ENCODE data around the gene LIMS3.
"Not testable (repeated sequence)": the region's sequence is repeated elsewhere in the genome, so short reads cannot be mapped to it uniquely, and the experiment has no call there.

LIMS3 gene

DNA sequence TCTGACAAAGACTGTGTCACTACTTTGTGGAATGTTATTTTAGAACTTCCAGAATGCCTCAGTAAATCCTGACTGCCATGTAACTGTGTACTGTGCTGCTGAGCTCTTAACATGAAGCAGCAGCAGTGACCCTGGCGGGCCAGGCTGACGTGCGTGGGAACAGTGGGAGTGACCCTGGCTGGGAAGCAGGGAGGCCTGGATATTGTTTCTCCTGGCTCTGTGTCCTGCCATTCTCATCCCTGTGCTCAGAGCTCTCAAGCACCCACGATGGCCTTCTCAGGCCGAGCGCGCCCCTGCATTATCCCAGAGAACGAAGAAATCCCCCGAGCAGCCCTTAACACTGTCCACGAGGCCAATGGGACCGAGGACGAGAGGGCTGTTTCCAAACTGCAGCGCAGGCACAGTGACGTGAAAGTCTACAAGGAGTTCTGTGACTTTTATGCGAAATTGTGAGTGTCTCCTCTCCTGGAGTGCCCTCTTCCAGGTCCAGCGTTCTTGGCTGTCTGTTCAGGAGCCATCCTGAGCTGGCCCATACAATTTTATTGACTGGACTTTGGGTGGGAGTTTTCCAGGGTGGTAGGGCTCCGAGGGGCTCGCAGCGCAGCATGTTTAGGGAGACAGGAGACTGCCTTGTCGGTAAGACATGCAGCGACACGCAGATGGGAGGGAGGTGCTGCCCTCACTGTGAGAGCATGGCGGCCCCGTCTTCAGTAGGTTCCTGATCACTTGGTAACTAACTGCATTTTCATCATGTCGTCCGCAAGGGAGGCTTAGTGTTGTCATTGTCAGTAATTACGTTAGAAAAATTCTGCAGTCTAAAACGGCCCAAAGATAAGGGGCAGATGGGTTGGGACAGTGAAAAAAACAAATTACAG is at the start of gene LIMS3:
LIMS3 (plus strand) TSS at position 227 of the 875 bp plus-strand sequence; CDS start at position 268, 41 bp downstream.
- not testable (repeated sequence) for H3K4me3 Mint-ChIP-seq, H3K9me3 Mint-ChIP-seq, H3K27me3 Mint-ChIP-seq, H3K36me3 Mint-ChIP-seq, H3K27ac Mint-ChIP-seq, H3K4me1 Mint-ChIP-seq

DNA sequence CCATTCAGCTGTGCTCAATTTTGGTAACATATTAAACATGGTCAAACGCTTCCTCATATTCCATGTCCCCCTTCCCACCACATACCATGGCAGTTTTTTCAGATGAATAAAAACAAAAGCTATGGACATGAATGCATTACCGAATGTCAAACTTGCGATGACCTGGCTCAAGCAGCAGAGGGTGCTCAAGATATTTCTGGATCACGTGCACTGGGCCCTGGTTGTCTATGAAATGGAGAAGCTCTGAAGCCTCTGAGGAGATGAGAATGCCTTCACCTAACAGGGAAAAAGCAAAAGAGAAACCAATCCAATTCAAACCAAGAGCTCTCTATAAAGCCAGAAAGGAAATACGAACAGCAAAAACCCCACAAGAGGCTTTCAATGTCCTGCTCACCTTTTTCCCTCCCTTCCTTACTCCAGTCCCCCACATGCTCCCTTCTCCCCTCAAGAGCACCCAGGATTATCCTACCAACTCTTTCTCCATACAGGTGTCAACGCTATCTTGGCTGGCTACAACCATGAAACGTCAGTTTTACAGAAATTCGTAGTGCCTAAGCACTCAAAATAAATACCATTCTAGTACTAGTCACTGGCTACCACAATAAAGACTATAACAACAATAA is 27.2 kb upstream of the LIMS3 start:
- not testable (repeated sequence) for H3K4me1 Mint-ChIP-seq, H3K9me3 Mint-ChIP-seq, H3K36me3 Mint-ChIP-seq, H3K4me3 Mint-ChIP-seq, H3K27me3 Mint-ChIP-seq, H3K27ac Mint-ChIP-seq

GRCh38 chr2:109876625-109877024 is 21.9 kb upstream of the LIMS3 start:
- H3K4me1 Mint-ChIP-seq, H3K36me3 Mint-ChIP-seq, H3K4me3 Mint-ChIP-seq, H3K27me3 Mint-ChIP-seq, H3K27ac Mint-ChIP-seq, H3K9me3 Mint-ChIP-seq: not testable (repeated sequence)

- H3K36me3 Mint-ChIP-seq, H3K4me1 Mint-ChIP-seq, H3K27me3 Mint-ChIP-seq, H3K9me3 Mint-ChIP-seq, H3K4me3 Mint-ChIP-seq, H3K27ac Mint-ChIP-seq: not testable (repeated sequence)
Observed at GRCh38 chr2:109882112-109882511, 16.4 kb upstream of the LIMS3 start.

GRCh38 chr2:109888414-109888813 is 10.1 kb upstream of the LIMS3 start:
- not testable (repeated sequence) for H3K27me3 Mint-ChIP-seq, H3K4me1 Mint-ChIP-seq, H3K9me3 Mint-ChIP-seq, H3K27ac Mint-ChIP-seq, H3K36me3 Mint-ChIP-seq, H3K4me3 Mint-ChIP-seq

GRCh38 chr2:109889909-109890308 is 8.6 kb upstream of the LIMS3 start:
- not testable (repeated sequence) for H3K27me3 Mint-ChIP-seq, H3K36me3 Mint-ChIP-seq, H3K27ac Mint-ChIP-seq, H3K4me3 Mint-ChIP-seq, H3K4me1 Mint-ChIP-seq, H3K9me3 Mint-ChIP-seq

DNA sequence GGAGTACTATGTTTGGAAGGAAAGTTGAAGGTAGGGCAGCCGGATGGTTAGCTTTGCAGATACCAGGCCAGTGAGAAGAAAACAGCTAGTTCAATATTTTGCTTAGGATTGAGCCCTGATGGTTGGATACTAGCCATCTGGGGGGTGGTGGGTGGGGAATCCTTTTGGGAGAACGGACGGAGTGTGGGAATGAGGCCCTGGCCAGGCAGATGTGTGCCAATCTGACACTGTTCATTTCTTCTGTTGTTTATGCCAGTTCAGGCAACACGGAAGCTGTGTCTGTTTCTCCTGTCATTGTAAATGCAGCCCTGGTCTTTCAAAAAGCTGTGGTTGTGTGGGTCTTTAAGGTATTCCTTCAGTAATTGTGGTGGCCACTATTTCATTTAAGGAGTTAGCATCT is 7.5 kb upstream of the LIMS3 start:
- H3K36me3 Mint-ChIP-seq, H3K27me3 Mint-ChIP-seq, H3K27ac Mint-ChIP-seq, H3K9me3 Mint-ChIP-seq, H3K4me3 Mint-ChIP-seq, H3K4me1 Mint-ChIP-seq: not testable (repeated sequence)

GRCh38 chr2:109893736-109894135 is 4.8 kb upstream of the LIMS3 start:
- not testable (repeated sequence) for H3K36me3 Mint-ChIP-seq, H3K9me3 Mint-ChIP-seq, H3K27me3 Mint-ChIP-seq, H3K4me1 Mint-ChIP-seq, H3K27ac Mint-ChIP-seq, H3K4me3 Mint-ChIP-seq

- H3K27ac Mint-ChIP-seq = not testable (repeated sequence)
Observed at GRCh38 chr2:109894141-109894540, 4.3 kb upstream of the LIMS3 start.

GRCh38 chr2:109895090-109895869 is 3.2 kb upstream of the LIMS3 start:
- not testable (repeated sequence) for H3K4me3 Mint-ChIP-seq, H3K4me1 Mint-ChIP-seq, H3K27ac Mint-ChIP-seq, H3K9me3 Mint-ChIP-seq, H3K36me3 Mint-ChIP-seq, H3K27me3 Mint-ChIP-seq

More at GRCh38 chr2:109894141-109894540, 4.3 kb upstream of the LIMS3 start:
- H3K9me3 Mint-ChIP-seq, H3K4me1 Mint-ChIP-seq, H3K4me3 Mint-ChIP-seq, H3K27me3 Mint-ChIP-seq, H3K36me3 Mint-ChIP-seq: not testable (repeated sequence)

- not testable (repeated sequence) for H3K27me3 Mint-ChIP-seq, H3K27ac Mint-ChIP-seq, H3K36me3 Mint-ChIP-seq, H3K4me1 Mint-ChIP-seq, H3K9me3 Mint-ChIP-seq, H3K4me3 Mint-ChIP-seq
Observed at GRCh38 chr2:109896212-109896611, 2.3 kb upstream of the LIMS3 start.

DNA sequence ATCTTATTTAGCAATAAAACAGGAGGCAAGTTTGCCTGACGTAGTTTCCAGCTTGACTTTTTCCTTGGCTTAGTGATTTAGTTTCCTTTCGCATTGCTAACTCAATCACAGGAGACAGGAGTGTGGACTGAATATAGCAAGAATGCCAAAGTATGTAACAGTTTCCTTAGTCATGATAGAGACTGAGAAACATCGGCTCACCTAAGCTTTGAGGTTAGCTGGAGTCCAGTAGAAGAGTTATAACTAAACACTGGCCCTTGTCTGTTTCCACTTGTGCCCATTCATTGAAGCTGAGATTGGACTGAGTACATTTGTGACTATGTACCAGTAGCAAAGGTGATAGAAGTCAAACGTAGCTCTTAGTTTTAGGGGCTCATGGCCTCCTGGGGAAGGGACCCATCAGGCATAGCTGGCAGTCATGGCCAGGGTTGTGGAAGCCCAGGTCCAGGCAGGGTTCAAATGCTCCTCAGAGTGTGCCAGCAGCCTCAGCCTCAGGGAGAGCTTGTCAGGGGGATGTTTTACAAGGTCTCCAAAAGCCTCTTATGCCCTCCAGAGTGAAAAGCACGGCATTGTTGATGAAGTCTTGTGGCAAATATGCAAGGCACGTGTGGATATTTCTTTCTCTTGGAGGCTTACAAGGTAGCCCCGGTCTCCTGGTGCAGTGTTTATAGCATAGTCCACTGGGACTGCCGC is 573 bp upstream of the LIMS3 start:
- not testable (repeated sequence) for H3K9me3 Mint-ChIP-seq

DNA sequence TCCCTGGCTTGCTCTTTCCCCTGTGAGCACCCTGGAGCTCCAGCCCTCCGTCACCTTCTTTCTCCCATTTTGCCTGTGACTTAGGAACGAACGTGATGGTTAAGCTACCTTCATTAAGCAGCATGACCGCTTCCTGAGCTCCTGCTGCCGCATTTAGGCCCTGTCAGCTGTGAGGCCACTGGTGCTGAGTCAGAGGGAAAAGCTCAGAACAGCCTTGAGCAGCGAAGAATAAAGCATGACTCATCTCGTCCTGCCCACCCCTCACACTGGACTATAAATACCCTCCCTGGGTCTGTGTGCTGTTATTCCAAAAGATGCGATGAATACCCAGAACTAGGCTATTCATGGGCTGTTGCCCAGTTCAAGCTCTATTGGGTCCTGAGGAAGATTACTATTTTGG is 7.3 kb downstream of the LIMS3 start:
- not testable (repeated sequence) for H3K4me3 Mint-ChIP-seq, H3K36me3 Mint-ChIP-seq

More for the DNA sequence above, 573 bp upstream of the LIMS3 start:
- H3K27ac Mint-ChIP-seq, H3K36me3 Mint-ChIP-seq, H3K4me1 Mint-ChIP-seq, H3K27me3 Mint-ChIP-seq, H3K4me3 Mint-ChIP-seq: not testable (repeated sequence)

GRCh38 chr2:109908626-109909025 is 10.1 kb downstream of the LIMS3 start:
- not testable (repeated sequence) for H3K4me1 Mint-ChIP-seq, H3K27ac Mint-ChIP-seq, H3K9me3 Mint-ChIP-seq, H3K36me3 Mint-ChIP-seq, H3K4me3 Mint-ChIP-seq, H3K27me3 Mint-ChIP-seq

More for the DNA sequence above, 7.3 kb downstream of the LIMS3 start:
- not testable (repeated sequence) for H3K9me3 Mint-ChIP-seq, H3K4me1 Mint-ChIP-seq, H3K27ac Mint-ChIP-seq, H3K27me3 Mint-ChIP-seq

DNA sequence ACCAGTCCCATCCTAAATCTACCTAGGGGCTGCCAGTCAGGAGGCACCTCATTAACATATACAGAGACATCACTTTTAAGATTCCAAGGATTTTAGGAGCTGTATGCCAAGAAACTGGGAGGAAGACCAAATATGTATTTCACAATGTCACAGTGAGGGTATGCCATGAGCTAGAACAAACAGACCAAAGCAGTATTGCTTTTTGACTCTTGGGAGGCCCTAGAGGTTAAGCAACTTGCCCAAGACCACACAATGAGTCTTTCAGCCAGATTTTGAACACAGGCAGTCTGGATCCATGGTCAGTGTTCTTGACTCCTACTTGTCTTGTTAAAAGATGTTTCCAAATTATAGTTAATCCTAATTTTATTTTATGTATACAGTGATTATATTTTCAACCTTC is 12.3 kb downstream of the LIMS3 start:
- H3K27ac Mint-ChIP-seq = not testable (repeated sequence)

DNA sequence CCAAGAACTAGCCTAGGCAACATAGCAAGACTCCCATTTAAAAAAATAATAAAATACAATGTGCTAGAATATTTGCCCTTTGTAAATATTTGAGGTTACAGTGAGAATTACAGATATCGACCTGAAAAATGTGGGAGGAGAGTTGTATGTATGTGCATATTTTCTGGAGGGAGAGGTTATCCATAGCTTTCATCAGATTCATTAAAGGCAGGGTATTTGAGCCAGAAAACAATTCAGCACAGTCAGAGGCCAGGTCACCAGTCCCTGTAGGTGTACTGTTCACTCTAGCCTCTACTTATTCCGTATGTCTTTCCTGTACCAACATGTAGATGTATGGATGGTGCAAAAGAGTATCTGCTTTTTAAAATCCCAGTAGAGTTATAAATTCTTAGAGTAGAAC is 15.4 kb downstream of the LIMS3 start:
- H3K36me3 Mint-ChIP-seq, H3K9me3 Mint-ChIP-seq, H3K4me3 Mint-ChIP-seq, H3K27ac Mint-ChIP-seq, H3K27me3 Mint-ChIP-seq, H3K4me1 Mint-ChIP-seq: not testable (repeated sequence)

More for the DNA sequence above, 12.3 kb downstream of the LIMS3 start:
- not testable (repeated sequence) for H3K4me3 Mint-ChIP-seq, H3K4me1 Mint-ChIP-seq, H3K36me3 Mint-ChIP-seq, H3K27me3 Mint-ChIP-seq, H3K9me3 Mint-ChIP-seq

Data from activated naive CD4-positive, alpha-beta T cell treated with anti-CD3 and anti-CD28 coated beads, Interleukin-2, amount 50 U/mL, for 24 hours (primary cell).